ENCODE measurements around the gene RTTN.

RTTN gene

GRCh38 chr18:70073432-70073831, 132.1 kb downstream of the RTTN start:
- DNase-seq: no peak

DNA sequence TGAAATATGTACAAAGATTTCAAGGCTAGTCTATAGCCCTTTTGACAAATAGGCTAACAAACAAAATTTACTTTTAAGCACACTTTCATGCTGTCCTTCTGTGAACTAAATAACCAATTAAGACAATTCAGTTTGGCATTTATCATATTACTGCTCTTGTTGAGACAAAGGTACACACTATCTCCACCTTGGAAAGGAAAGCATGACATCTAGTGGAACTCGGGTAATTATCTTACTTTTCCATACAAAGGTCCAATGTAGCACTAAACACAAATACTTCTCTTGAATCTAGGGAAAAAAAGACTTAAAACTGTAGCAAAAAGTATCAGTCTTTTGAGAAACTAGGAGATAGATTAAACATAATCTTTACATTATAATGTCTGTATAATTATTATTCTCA, 132.8 kb downstream of the RTTN start:
- DNase-seq: no peak

GRCh38 chr18:70069965-70070364, 135.5 kb downstream of the RTTN start:
- DNase-seq: no peak

- no peak for DNase-seq
Measured at GRCh38 chr18:70069382-70069781, 136.1 kb downstream of the RTTN start.

DNA sequence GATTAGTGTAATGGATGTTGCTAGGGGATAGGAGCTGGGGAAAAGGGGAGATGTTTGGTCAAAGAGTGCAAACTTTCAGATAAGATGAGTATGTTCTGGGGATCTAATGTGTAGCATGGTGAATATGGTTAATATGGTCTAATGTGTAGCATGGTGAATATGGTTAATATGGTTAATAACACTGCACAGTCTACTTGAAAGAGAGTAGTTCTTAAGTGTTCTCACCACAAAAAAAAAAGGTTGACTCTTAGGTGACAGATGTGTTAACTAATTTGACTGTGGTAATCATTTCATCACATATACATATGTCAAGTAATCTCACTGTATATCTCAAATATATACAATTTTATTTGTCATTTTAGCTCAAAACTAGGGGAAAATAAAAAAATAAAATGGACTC, 136.5 kb downstream of the RTTN start:
- no peak for DNase-seq

DNA sequence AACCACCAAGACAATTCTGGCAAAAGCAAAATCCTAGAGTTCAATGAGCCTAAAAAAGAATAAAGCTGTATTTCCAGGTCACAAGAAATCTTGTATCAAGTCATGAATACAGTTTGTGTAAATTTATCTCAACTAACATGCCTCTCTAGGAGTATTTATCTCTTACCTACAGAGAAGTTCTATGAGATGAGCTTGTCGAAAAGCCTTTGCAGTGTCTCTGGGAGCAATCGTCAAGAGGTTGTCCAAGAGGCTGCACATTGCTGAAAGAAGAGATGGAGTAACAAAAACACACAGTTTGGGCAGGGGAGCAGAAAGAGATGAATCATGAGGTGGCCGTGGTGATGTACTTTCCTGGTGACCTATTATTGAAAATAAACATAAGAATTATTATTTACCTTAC, 145.8 kb downstream of the RTTN start:
- DNase-seq: no peak

DNA sequence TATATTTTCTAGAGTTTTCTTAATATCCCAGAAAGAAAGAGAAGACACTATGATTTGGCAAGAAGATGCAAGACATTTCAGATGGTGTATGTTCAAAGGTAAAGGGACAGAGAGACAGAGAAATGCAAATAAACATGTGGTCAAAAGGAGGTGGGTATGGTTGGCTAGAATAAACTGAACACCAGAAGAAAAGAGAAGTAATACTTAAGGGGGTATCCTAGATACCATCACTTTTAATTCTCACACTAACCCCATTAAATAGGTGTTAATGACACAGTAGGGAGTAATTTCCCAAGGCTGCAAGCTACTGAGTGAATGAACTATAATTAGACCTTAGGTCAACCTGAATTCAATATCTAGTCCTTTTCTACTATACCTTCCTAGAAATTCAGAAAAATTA, 146.6 kb downstream of the RTTN start:
- no peak for DNase-seq

DNA sequence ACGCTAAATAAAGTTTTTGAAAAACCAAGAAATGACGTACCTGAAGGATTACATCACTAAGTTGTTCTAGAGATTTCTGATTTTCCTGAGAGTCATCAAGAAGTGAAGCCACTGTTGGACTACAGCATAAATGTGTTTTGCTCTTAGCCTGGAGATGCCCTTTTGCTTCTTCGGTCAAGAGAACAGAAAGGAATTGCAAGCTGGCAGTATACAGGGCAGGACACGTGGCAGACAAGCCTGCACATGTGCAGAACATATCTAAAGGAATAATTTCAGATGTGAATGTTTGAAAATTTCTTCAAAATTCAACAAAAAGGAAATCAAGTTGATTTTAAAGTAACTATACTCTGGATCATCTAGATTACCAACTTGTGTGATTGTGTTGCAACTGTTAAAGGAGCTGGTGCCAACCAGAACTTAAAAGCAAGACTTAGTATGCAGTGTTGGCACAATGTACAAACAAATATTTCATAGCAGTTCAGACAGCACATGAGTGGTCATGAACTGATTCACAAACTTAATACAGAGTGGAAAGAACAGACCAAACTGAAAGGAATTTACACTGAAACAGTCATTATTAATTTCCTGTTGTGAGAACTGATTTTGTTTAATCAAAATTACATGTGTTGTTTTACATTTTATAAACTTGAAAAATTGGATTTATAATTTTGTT, 157.4 kb downstream of the RTTN start:
- no peak for DNase-seq

GRCh38 chr18:70046796-70047195, 158.7 kb downstream of the RTTN start:
- DNase-seq: no peak

DNA sequence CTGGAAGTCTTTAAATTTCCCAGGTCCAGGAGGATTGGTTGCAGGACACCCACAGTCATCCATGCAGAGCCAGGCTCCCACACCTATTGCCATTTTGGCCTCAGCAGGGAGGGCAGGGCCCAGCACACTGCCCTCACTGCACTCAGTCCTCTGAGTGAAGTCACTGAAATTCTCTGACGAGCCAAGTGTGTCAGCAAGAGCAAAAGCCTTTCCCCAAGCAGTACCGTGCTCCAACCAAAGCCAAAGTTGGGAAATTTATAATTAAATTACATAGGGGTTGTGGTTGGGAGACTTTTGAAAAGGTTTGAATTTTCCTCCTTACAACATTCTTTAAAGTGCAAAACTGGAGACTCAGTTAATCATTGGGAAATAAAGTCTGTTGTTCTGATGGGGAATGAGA, 159.3 kb downstream of the RTTN start:
- DNase-seq: no peak

DNA sequence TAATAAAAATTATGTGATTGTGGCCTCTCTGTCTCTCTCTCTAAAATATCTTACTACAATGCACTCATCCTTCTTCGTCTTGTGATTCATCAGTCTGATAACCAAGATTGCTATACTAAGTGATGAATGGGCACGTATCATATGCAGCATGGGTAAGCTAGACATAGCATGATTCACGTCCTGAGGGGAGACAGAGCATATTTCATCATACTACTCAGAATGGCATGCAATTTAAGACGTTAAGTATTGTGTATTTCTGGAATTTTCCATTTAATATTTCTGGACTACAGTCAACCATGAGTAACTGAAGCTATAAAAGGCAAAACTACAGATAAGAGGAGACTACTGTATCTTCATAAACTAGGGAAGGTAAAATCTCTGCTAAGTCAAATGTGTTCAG, 160.9 kb downstream of the RTTN start:
- no peak for DNase-seq

DNA sequence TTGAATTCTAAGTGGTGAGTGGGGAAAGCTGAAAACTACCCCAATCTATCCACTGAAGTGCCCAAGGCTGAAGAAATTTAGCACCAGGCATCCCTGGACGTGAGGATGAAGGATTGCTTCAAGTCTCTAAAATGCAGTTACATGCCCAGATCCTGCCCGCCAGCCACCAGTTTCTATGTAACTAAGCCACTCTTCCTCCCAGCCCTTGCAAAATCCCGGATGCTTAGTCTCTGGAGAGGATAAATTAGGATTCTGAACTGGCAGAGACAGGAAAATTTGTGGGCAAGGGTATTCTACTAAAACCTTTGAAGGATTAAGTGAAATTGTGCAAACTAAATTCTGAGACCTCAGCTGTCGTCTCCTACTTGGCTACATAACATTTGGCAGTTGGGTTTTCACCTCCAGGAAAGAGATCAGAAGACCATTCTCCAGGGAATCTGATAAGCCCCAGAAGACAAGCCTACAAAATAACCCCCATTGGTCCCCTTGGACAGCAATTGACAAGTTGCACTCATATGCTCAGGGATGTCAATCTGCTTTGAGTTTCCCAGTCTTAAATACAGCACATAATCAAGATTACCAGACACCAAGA, 163.9 kb downstream of the RTTN start:
- DNase-seq: no peak

DNA sequence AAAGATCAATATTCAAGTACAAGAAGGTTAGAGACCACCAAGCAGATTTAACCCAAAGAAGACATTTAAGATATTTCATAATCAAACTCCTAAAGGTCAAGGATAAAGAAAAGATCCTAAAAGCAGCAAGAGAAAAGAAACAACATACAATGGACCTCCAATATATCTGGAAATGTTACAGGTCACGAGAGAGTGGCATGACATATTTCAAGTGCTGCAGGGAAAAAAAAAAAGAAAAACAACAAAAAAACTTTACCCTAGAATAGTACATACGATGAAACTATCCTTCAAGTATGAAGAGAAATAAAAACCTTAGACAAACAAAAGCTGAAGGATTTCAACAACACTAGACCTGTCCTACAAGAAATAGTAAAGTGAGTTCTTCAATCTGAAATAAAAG, 166.3 kb downstream of the RTTN start:
- no peak for DNase-seq

DNA sequence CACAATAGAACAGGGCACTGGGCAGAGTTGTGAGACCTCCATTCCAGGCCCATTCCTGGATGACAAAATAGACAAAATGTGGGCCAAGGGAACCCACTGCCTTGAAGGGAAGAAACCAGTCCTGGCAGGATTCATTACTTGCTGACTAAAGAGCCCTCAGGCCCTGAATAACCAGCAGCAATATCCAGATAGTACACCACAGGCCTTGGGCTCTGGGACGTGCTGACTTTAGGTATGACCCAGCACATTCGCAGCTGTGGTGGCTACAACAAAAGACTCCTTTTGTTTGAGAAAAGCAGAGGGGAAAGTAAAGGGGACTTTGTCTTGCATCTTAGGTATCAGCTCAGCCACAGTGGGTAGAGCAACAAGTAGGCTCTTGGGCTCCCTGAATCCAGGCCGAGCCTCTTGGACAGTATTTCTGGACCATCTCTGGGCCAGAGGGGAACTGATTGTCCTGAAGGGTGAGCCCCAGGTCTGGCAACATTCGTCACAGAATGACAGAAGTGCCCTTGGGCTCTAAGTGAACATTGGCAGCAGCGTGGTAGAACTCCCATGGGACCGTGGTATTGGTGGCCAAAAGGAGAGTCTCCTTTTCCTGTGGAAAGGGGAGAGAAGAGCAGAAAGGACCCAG, 167.9 kb downstream of the RTTN start:
- no peak for DNase-seq

DNA sequence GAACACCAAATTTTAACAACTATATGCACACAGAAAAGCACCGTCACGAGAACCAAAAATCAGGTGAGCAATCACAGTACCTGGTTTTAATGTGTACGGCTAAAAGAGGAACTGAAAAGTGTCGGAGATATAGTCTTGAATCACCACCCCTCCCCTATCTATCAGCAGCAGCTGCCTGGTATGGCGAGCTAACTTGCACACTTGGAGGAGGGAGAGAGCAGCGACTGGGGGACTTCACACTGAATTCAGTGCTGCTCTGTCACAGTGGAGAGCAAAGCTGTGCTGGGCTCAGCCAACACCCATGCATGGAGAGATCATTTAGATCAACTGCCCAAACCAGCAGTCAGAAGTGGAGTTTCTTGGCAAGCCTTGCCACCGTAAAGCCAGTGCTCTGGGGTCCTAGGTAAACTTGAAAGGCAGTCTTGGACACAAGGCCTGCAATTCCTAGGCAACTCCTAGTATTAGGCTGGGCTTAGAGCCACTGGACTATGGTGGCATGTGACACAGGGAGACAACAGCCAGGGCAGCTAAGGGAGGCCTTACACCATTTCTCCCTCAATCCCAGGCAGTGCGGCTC, 168.6 kb downstream of the RTTN start:
- no peak for DNase-seq

DNA sequence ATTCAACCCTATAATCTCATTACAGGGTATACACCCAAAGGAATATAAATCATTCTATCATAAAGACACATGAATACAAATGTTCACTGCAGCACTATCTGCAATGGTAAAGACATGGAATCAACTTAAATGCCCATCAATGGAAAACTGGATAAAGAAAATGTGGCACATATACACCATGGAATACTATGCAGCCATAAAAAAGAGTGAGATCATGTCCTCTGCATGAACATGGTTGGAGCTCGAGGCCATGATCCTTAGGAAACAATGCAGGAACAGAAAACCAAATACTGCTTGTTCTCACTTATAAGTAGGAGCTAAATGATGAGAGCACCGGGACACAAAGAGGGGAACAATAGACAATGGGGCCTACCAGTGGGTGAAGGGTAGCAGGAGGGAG, 169.3 kb downstream of the RTTN start:
- no peak for DNase-seq

DNA sequence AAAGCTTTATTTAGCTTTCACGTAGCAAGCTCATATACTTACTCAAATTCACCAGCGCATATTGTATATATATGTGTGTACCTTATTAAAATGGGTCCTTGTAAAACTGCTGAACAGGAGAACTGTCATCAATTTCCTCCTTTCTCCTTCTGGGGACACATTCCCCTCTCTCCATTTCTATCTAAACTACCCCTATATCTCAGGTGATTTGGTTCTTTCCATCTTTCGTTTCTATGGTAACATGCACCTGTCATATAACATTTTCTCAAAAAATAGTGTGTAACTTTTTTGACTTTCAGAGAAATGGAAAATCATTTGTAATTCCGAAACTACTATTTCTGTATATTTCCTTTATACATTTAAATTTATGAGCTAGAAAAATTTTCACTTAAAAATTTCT, 174.3 kb downstream of the RTTN start:
- DNase-seq: no peak

DNA sequence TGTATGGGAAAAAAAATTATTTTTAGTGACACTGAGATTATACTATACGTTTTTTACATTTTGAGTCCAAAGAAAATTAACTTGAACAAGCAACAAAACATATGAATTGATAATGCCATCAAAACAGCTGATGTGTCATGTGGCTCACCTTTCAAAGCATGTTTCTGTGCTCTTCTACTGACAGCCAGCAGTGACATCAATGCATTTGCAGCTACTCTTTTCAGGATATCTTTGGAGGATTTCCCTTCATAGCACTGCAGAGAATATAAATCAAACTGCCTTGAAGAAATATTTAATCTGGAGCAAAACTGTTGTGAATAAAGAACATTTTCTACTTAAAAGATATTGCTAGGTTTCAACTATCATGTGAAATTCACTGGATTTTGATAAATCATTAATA, 174.8 kb downstream of the RTTN start:
- no peak for DNase-seq

DNA sequence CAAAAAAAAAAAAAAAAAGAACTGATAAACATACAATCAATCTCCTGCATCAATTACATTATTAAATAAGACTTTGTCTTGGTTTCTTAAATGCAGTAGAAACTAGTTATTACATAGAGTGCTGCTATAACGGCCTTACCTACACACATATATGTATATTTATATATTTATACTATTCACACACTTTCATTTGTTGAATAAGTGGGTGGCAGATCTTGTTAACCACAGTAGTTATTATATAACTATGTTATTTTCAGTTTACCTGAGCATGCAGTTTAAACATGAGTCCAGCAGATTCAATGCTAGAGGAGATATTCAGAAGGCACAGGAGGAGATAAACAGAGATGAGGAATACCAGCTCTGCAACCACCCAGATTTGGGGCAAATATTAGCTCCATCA, 176.3 kb downstream of the RTTN start:
- no peak for DNase-seq

DNA sequence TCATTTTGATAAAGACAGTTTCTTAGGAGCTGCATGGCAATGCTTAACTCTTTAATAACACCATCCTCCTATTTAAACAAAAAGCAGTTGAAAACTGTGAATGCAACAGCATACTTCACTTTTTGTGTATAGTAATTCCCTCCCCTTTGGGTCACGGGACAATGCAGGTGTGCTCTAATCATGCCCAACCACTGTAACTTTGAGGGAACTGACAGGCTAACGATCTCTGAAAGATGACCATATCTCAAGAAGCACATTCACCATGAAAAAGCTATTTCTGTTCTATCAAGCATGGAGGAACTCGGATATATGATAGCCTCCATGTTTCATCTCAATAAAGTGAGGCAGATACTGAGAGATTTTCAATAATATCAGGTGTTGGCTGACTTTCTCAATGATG, 176.8 kb downstream of the RTTN start:
- DNase-seq: no peak

DNA sequence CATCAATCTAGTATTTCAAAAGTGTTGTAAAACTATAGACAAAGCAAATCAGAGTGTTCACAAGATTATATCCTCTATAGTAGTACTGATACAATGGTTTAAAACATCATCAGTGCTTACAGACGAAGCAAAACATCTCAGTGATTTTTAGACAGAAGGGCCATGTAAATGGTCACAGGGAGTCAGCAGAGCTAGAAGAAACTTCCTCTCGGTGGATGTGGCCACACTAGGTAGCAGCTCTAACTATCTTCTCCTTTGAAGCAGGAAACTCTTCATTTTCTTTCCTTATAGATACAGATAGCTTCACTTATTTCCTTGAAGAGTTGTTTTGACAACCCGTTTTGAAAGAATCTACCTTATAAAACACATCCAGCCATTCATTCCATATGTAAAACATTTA, 177.4 kb downstream of the RTTN start:
- no peak for DNase-seq

GRCh38 chr18:70025580-70025979, 179.9 kb downstream of the RTTN start:
- DNase-seq: no peak

GRCh38 chr18:70024829-70025228, 180.7 kb downstream of the RTTN start:
- DNase-seq: no peak

DNA sequence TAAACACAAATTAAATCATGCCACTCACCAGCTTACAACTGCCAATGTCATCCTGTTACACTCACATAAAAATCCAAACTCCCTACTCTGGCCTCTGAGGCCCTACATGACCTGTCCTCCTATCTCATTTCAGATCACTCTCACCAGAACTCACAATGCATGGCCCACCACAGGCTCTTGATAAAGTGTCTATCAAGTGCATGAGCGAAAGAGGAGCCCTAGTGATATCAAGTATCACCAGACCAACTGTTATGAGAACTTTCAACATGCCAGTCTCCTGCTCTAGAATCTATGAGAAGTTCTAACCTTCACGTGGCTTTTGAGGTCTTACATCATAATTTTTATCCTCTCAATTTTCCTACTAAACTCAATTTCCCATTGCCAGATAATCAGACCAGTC, 181.4 kb downstream of the RTTN start:
- no peak for DNase-seq
